Measurements from ENCODE around the gene TEX261. TPM values are rescaled to one million over a fixed set of nuclear protein-coding genes. Genes with fewer than 3 reads are reported as not detected.

The TEX261 gene
- total RNA-seq: 20.1 and 32.2 TPM in 2 replicates

GRCh38 chr2:70994699-70995425, at the start of gene TEX261:
TEX261 (minus strand) TSS chr2:70994873; CDS start chr2:70994757, 116 bp downstream.

GRCh38 chr2:70978341-70979179, 16.1 kb downstream of the TEX261 start, which contains the start of gene ANKRD53:
ANKRD53 (plus strand) TSS chr2:70978630; CDS start chr2:70978646, 16 bp downstream.

Other genes with a start within 250 kb of the TEX261 start
- 0.04 and 0.08 TPM in 2 replicates for gene ADD2, start 226.7 kb downstream of the TEX261 start, total RNA-seq
- gene FIGLA, start 204.2 kb downstream of the TEX261 start, total RNA-seq: not detected in 2 replicates
- not detected in 2 replicates for gene CLEC4F, start 174.3 kb downstream of the TEX261 start, total RNA-seq
- not detected in 2 replicates for gene CD207, start 159.1 kb downstream of the TEX261 start, total RNA-seq
- gene VAX2, start 94.3 kb downstream of the TEX261 start, total RNA-seq: not detected in 2 replicates
- gene ATP6V1B1, start 59.0 kb downstream of the TEX261 start, total RNA-seq: not detected in 2 replicates
- gene ANKRD53, start 16.2 kb downstream of the TEX261 start, total RNA-seq: 0.27 TPM in 1 of 2 replicates, not detected in the other
- gene NAGK, start 73.8 kb upstream of the TEX261 start, total RNA-seq: 35.9 and 58.8 TPM in 2 replicates
- 6.4 and 7.3 TPM in 2 replicates for gene MCEE, start 135.4 kb upstream of the TEX261 start, total RNA-seq
- gene MPHOSPH10, start 135.8 kb upstream of the TEX261 start, total RNA-seq: 12.6 and 18.8 TPM in 2 replicates
- 1.1 and 1.5 TPM in 2 replicates for gene PAIP2B, start 232.2 kb upstream of the TEX261 start, total RNA-seq